ENCODE measurements around the gene EIF2S2.
"Not testable (repeated sequence)": the region's sequence is repeated elsewhere in the genome, so short reads cannot be mapped to it uniquely, and the experiment has no call there.

EIF2S2 gene

GRCh38 chr20:34111702-34112599 lies at the start of gene EIF2S2:
TSS of gene EIF2S2 (minus strand) at chr20:34112243. CDS start at chr20:34112110, 133 bp downstream.
- DNase-seq: peak; percentile 87 to 89

DNA sequence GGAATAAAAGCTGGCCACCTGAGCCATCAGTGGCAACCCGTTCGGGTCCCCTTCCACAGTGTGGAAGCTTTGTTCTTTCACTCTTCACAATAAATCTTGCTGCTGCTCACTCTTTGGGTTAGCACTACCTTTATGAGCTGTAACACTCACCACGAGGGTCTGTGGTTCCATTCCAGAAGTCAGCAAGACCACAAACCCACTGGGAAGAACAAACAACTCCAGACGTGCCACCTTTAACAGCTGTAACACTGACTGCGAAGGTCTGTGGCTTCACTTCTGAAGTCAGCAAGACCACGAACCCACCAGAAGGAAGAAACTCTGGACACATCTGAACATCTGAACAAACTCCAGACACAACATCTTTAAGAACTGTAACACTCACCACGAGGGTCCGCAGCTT lies 45.7 kb upstream of the EIF2S2 start:
- DNase-seq: not testable (repeated sequence)

DNA sequence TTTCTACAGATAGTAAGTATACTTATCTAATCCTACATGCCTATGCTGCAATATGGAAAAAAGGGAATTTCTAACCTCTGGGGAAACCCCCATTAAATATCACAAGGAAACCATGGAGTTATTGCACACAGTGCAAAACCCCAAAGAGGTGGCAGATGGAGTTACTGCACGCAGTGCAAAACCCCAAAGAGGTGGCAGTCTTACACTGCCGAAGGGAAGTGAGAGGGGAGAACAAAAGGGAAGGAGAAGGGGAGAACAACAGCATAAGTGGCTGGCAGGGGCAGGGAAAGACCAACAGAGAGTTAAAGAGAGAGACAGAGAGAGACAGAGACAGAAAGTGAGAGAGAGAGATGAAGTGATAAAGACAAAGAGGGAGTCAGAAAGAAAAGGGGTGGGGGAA lies 43.8 kb upstream of the EIF2S2 start:
- no peak for DNase-seq

GRCh38 chr20:34153169-34153568 lies 41.1 kb upstream of the EIF2S2 start:
- not testable (repeated sequence) for DNase-seq

- DNase-seq: not testable (repeated sequence)
Observed at GRCh38 chr20:34152073-34152472, 40.0 kb upstream of the EIF2S2 start.

DNA sequence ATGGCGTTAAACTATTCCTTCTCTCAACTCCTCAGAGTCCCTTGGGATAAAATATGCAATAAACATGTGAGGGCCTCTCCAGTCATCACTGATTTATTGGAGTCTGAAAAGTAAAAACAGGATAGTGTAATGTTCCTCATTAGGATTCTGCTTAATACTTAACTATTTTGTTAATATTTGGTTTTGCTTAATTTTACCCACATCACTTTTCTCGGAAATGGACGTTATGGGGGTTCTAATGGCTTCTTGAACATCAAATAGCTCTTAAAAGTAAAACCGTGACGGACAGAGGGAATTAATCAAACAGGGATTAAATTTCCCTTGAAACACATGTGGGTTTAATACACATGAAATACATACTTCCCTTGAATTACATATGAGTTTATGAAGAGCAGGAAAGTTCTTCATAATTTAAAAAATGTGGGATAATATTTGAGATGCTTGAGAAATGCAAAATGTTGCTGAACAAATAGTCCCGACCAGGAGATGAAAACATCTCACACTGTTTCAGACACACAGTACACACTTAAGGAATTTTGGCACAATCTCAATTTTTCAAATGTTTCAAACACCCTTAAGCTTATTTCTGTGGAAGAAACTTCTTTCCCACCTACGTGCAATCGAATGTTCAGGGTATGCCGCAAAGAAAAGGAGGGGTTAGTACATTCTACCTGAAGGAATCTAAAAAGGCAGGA lies 38.4 kb upstream of the EIF2S2 start:
- DNase-seq: no peak

- DNase-seq: no peak
Observed at GRCh38 chr20:34145280-34145819, 33.3 kb upstream of the EIF2S2 start.

DNA sequence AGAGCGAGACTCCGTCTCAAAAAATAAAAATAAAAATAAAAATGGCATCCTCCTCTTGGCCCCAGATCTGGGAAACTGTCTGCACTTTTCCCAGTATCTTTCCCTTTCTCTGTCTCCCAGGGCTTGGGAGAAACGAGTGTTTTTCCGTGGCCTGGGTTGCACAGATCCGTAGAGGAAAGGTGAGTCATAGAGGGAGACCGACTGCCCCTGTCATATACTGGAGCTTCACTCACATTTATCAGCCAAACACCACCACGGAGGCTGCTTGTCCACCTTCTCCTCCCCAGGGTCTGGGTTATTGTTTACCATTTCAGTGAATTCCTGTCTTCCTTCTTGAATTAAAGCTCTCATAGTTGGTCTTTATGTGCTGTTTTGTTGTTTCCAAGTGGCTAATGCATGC lies 31.9 kb upstream of the EIF2S2 start:
- no peak for DNase-seq

GRCh38 chr20:34142121-34142520 lies 30.1 kb upstream of the EIF2S2 start:
- no peak for DNase-seq

GRCh38 chr20:34141293-34141692 lies 29.2 kb upstream of the EIF2S2 start:
- DNase-seq: no peak

DNA sequence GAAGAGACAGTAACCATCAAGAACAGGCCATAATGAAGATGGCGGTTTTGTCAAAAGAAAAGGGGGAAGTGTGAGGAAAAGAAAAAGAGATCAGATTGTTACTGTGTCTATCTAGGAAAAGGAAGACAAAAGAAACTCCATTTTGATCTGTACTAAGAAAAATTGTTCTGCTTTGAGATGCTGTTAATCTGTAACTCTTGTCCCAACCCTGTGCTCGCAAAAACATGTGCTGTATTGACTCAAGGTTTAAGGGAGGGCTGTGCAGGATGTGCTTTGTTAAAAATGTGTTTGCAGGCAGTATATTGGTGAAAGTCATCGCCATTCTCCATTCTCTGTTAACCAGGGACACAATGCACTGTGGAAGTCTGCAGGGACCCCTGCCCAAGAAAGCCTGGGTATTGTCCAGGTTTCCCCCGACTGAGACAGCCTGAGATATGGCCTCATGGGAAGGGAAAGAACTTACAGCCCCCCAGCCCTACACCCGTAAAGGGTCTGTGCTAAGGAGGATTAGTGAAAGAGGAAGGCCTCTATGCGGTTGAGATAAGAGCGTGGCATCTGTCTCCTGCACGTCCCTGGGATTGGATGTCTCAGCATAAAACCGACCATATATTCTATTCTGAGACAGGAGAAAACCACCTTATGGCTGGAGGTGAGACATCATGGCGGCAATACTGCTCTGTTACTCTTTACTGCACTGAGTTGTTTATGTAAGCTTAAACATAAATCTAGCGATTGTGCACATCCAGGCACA lies 23.7 kb upstream of the EIF2S2 start:
- DNase-seq: not testable (repeated sequence)

GRCh38 chr20:34133365-34133860 lies 21.4 kb upstream of the EIF2S2 start:
- not testable (repeated sequence) for DNase-seq

- not testable (repeated sequence) for DNase-seq
Observed at GRCh38 chr20:34132943-34133342, 20.9 kb upstream of the EIF2S2 start.

DNA sequence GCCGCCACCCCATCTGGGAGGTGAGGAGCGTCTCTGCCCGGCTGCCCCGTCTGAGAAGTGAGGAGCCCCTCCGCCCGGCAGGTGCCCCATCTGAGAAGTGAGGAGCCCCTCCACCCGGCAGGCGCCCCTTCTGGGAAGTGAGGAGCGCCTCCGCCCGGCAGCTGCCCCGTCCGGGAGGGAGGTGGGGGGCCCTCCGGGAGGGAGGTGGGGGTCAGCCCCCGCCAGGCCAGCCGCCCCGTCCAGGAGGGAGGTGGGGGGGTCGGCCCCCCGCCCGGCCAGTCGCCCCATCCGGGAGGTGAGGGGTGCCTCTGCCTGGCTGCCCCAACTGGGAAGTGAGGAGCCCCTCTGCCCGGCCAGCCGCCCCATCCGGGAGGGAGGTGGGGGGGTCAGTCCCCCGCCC lies 20.4 kb upstream of the EIF2S2 start:
- not testable (repeated sequence) for DNase-seq

- DNase-seq: no peak
Observed at GRCh38 chr20:34131491-34131890, 19.4 kb upstream of the EIF2S2 start.

DNA sequence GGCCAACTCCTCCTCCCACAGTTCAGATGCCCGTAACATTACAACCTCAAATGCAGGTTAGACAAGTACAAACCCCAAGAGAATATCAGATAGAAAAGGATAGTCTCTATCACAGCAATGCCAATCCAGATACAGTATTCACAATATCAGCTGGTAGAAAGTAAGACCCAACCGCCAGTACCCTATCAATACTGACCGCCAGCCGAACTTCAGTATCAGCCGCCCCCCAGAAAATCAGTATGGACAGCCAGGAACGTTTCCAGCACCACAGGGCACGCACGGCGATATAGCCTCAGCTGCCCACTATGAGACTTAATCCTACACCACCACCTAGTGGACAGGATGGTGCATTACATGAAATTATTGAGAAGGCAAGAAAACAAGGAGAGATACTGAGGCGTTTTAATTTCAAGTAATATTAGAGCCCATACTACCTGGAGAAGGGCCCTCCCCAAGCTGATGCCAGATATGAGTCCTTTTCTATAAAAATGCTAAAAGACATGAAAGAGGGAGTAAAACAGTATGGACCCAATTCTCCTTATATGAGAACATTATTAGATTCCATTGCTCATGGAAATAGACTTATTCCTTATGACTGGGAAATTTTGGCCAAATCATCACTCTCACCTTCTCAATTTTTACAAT lies 17.6 kb upstream of the EIF2S2 start:
- peak; percentile 44 to 54 for DNase-seq

DNA sequence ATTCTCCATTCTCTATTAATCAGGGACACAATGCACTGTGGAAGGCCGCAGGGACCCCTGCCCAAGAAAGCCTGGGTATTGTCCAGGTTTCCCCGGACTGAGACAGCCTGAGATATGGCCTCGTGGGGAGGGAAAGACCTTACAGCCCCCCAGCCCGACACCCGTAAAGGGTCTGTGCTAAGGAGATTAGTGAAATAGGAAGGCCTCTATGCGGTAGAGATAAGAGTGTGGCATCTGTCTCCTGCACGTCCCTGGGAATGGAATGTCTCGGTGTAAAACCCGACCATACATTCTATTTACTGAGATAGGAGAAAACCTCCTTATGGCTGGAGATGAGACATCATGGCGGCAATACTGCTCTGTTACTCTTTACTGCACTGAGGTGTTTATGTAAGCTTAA lies 15.7 kb upstream of the EIF2S2 start:
- DNase-seq: no peak

DNA sequence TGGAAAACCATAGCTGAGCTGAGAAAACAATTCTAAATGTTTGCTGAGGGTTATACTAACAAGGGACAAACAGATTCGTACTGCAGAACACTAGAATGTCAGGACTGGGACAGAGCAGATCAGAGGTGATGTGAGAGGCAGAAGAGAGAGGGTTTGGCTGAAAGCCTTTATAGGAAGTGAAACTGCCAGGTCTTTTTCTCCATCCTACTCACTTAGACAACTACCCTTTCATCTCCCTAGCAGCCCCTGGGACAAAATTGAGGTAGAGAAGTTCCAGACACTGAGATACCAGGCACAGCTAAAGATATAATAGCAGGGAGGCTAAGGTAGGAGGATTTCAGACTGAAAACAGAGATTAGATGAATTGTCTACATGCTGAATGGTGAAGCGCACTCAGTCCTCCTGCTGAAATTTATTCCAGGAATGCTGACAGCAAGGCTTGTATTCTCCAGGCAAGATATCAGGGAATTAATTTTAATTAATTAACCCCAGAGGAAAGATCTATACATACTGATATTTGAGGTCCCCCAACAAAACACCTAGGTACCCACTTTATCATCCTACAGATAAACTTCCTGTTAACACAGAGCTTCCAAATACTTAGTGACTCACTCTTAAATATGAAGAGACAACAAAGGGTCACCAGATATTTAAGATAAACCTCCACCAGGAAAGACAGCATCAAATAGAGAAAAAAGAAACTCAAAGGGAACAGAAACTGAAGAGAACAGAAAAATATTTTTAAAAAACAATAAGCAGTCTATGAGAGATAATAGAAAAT lies 12.6 kb upstream of the EIF2S2 start:
- DNase-seq: no peak

GRCh38 chr20:34123309-34123708 lies 11.3 kb upstream of the EIF2S2 start:
- DNase-seq: no peak

- no peak for DNase-seq
Observed at GRCh38 chr20:34122274-34122980, 10.4 kb upstream of the EIF2S2 start.

- DNase-seq: no peak
Observed at GRCh38 chr20:34120213-34120612, 8.2 kb upstream of the EIF2S2 start.

All from stimulated activated CD4-positive, alpha-beta T cell treated with anti-CD3 and anti-CD28 coated beads, Interleukin-2, amount 100 ng/mL, for 48 hours (primary cell).